IMR-90 (cell line): Measurements from ENCODE around the gene OR51A4. TPM values are rescaled to one million over a fixed set of nuclear protein-coding genes. Genes with fewer than 3 reads are reported as not detected.
A peak's percentile ranks its signal among the peaks of the same experiment; 100 is the strongest.

Experiments used
- ATAC-seq: fragments of 200-7000 bp; cut with Tn5 transposase; 2 replicates; pipeline ENCODE4 v1.9.1; 2020; ENCODE audit warnings: low read depth, mild to moderate bottlenecking, moderate library complexity
- BruUV-seq: library from RNA; stranded (reverse); fragments of 400-500 nt; replicated peaks from 2 replicates; lab custom pipeline; 2021; lab: Mats Ljungman, UMichigan
- CTCF ChIA-PET: fragments of 300-600 bp; formaldehyde crosslinking; extraction: SDS; loops from one replicate; lab custom pipeline; 2021; ENCODE audit warnings: antibody characterized with exemption; lab: Yijun Ruan, JAX
- POLR2A ChIA-PET: fragments of 300-600 bp; sonication (Branson Sonifier 250); formaldehyde crosslinking; loops from one replicate; lab custom pipeline; 2022; ENCODE audit warnings: antibody characterized with exemption; ENCODE audit not compliant: unreplicated experiment; lab: Charles Lee
- DNase-seq: peaks from one replicate; pipeline ENCODE4 v3.0.0; 2013
- H2AFZ ChIP-seq: replicated peaks from 2 replicates; pipeline ENCODE3; 2013; ENCODE audit warnings: low read length, mild to moderate bottlenecking; ENCODE audit not compliant: poor library complexity
- H2AK5ac ChIP-seq: 2 replicates; pipeline ENCODE4 v1.6.1; 2013; ENCODE audit warnings: low read depth, low read length, inconsistent platforms
- H2AK9ac ChIP-seq: replicated peaks from 2 replicates; pipeline ENCODE3; 2013; ENCODE audit warnings: mild to moderate bottlenecking, low read depth, low read length, moderate library complexity; ENCODE audit not compliant: poor library complexity
- H2BK120ac ChIP-seq: 2 replicates; pipeline ENCODE4 v1.6.1; 2013; ENCODE audit warnings: low read depth, low read length, inconsistent platforms
- H2BK15ac ChIP-seq: 3 replicates; pipeline ENCODE4 v1.6.1; 2013; ENCODE audit warnings: low read depth, low read length, inconsistent platforms
- H2BK20ac ChIP-seq: 2 replicates; pipeline ENCODE4 v1.6.1; 2013; ENCODE audit warnings: low read depth, mild to moderate bottlenecking, inconsistent platforms, low read length, moderate library complexity
- H2BK5ac ChIP-seq: 2 replicates; pipeline ENCODE4 v1.6.1; 2013; ENCODE audit warnings: mild to moderate bottlenecking, low read depth, low read length, inconsistent platforms; ENCODE audit not compliant: poor library complexity, severe bottlenecking
- H3K14ac ChIP-seq: replicated peaks from 2 replicates; pipeline ENCODE4 v1.6.1; 2013; ENCODE audit warnings: low read depth, low read length, inconsistent platforms
- H3K18ac ChIP-seq: 2 replicates; pipeline ENCODE4 v1.6.1; 2013; ENCODE audit warnings: low read depth, low read length, control low read depth
- H3K23ac ChIP-seq: 2 replicates; pipeline ENCODE4 v1.6.1; 2013; ENCODE audit warnings: low read depth, low read length, inconsistent platforms
- H3K27ac ChIP-seq: 2 replicates; pipeline ENCODE4 v1.5.1; 2013; ENCODE audit warnings: mild to moderate bottlenecking, control low read depth, low read length; ENCODE audit not compliant: insufficient read depth
- H3K27me3 ChIP-seq: 2 replicates; pipeline ENCODE4 v1.6.1; 2013; ENCODE audit warnings: low read length; ENCODE audit not compliant: control insufficient read depth, insufficient read depth
- H3K36me3 ChIP-seq: 2 replicates; pipeline ENCODE4 v1.6.1; 2013; ENCODE audit warnings: low read length, mixed read lengths; ENCODE audit not compliant: control insufficient read depth, insufficient read depth
- H3K4ac ChIP-seq: 2 replicates; pipeline ENCODE4 v1.6.1; 2013; ENCODE audit warnings: low read depth, low read length, inconsistent platforms
- H3K4me1 ChIP-seq: 2 replicates; pipeline ENCODE4 v1.6.1; 2013; ENCODE audit warnings: low read length, mixed read lengths; ENCODE audit not compliant: control insufficient read depth, insufficient read depth
- H3K4me2 ChIP-seq: 2 replicates; pipeline ENCODE4 v1.6.1; 2013; ENCODE audit warnings: low read depth, mild to moderate bottlenecking, control low read depth, low read length, moderate library complexity
- H3K4me3 ChIP-seq: 2 replicates; pipeline ENCODE4 v1.5.1; 2013; ENCODE audit warnings: low read depth, mild to moderate bottlenecking, control low read depth, low read length, moderate library complexity; ENCODE audit not compliant: insufficient read depth
- H3K56ac ChIP-seq: 2 replicates; pipeline ENCODE4 v1.6.1; 2013; ENCODE audit warnings: low read length, inconsistent platforms; ENCODE audit not compliant: insufficient read depth; ENCODE audit errors: extremely low read depth
- H3K79me1 ChIP-seq, 2 experiments: 2 replicates each; pipeline ENCODE4 v1.6.1; 2013; ENCODE audit warnings: low read length in 2 of 2, inconsistent platforms in 1 of 2, low read depth in 1 of 2
- H3K9ac ChIP-seq: 2 replicates; pipeline ENCODE4 v1.6.1; 2013; ENCODE audit warnings: low read depth, low read length, control low read depth
- H3K9me1 ChIP-seq: 2 replicates; pipeline ENCODE4 v1.6.1; 2013; ENCODE audit warnings: low read length, inconsistent platforms; ENCODE audit not compliant: insufficient read depth
- H3K9me3 ChIP-seq: 2 replicates; pipeline ENCODE4 v1.6.1; 2013; ENCODE audit warnings: low read length; ENCODE audit not compliant: control insufficient read depth, insufficient read depth
- H4K20me1 ChIP-seq: 2 replicates; pipeline ENCODE4 v1.6.1; 2013; ENCODE audit warnings: low read length, inconsistent platforms; ENCODE audit not compliant: insufficient read depth
- H4K5ac ChIP-seq: 2 replicates; pipeline ENCODE4 v1.6.1; 2013; ENCODE audit warnings: mild to moderate bottlenecking, low read depth, low read length, control low read depth
- H4K8ac ChIP-seq, 2 experiments: 2 replicates each; pipeline ENCODE4 v1.6.1; 2013; ENCODE audit warnings: low read depth in 2 of 2, low read length in 2 of 2, control low read depth in 1 of 2, inconsistent platforms in 1 of 2
- H4K91ac ChIP-seq: 2 replicates; pipeline ENCODE4 v1.6.1; 2013; ENCODE audit warnings: low read depth, low read length, inconsistent platforms; ENCODE audit not compliant: insufficient read depth
- CEBPB ChIP-seq: IDR thresholded peaks from 2 replicates; pipeline ENCODE4 v1.6.1; 2012; ENCODE audit warnings: low read depth, low read length, improper control_type of control experiment
- ELK1 ChIP-seq: fragments of 150-350 bp; IDR thresholded peaks from 2 replicates; pipeline ENCODE4 v1.6.1; 2016; ENCODE audit warnings: low read depth, mild to moderate bottlenecking, low read length, moderate library complexity, borderline replicate concordance
- MAZ ChIP-seq: IDR thresholded peaks from 2 replicates; pipeline ENCODE4 v1.6.1; 2012; ENCODE audit warnings: low read depth, mild to moderate bottlenecking, low read length, improper control_type of control experiment, moderate library complexity, borderline replicate concordance
- MXI1 ChIP-seq: IDR thresholded peaks from 2 replicates; pipeline ENCODE4 v1.6.1; 2012; ENCODE audit warnings: low read depth, mild to moderate bottlenecking, low read length, moderate library complexity, borderline replicate concordance
- NFE2L2 ChIP-seq: fragments of 150-350 bp; IDR thresholded peaks from 2 replicates; pipeline ENCODE4 v1.6.1; 2016; ENCODE audit warnings: low read depth, mild to moderate bottlenecking, low read length
- RAD21 ChIP-seq: IDR thresholded peaks from 2 replicates; pipeline ENCODE4 v1.6.1; 2012; ENCODE audit warnings: low read length, improper control_type of control experiment
- RCOR1 ChIP-seq: IDR thresholded peaks from 2 replicates; pipeline ENCODE4 v1.6.1; 2012; ENCODE audit warnings: mild to moderate bottlenecking, low read length, improper control_type of control experiment; ENCODE audit not compliant: insufficient replicate concordance
- SMC3 ChIP-seq: fragments of 150-350 bp; IDR thresholded peaks from 2 replicates; pipeline ENCODE4 v1.6.1; 2016; ENCODE audit warnings: low read depth, mild to moderate bottlenecking, antibody characterized with exemption, low read length, moderate library complexity
- WGBS, 2 experiments: methylation state at CpG; one replicate each; pipeline versions ENCODE4 v1.1.5 to v1.1.7; 2013; ENCODE audit warnings: missing lambda C conversion rate in 2 of 2; ENCODE audit not compliant: insufficient read length in 1 of 2; ENCODE audit errors: extremely low coverage in 2 of 2; 5-methylcytosine and 5-hydroxymethylcytosine counted together
- dilution Hi-C: fragments of 300-500 bp; cut with HindIII; formaldehyde crosslinking; loops from one replicate; pipeline ENCODE4 v1.14.3; 2018; ENCODE audit warnings: low sequenced_read_pairs; ENCODE audit not compliant: unreplicated experiment
- in situ Hi-C: fragments of 300-500 bp; cut with MboI; formaldehyde crosslinking; loops from 3 replicates; pipeline ENCODE4 v1.14.3; 2019; ENCODE audit warnings: low sequenced_read_pairs, inconsistent platforms, mixed read lengths
- intact Hi-C: fragments of 100-400 bp; cut with micrococcal nuclease; formaldehyde crosslinking; loops from 2 replicates; pipeline ENCODE4 v1.10.0; 2022
- polyA plus RNA-seq, 3 experiments: library from polyadenylated mRNA; depleted of rRNA; stranded (reverse); fragments of >200 nt; gene quantifications; 2 replicates each; pipeline ENCODE4 v1.2.3, GENCODE V29; 2012; ENCODE audit warnings: low replicate concordance in 1 of 3
- total RNA-seq: library from RNA; depleted of rRNA; stranded (reverse); fragments of >200 nt; gene quantifications from 2 replicates; pipeline ENCODE4 v1.2.3, GENCODE V29; 2012

The OR51A4 gene
- total and polyA plus RNA-seq, 2 of the 4 experiments (the other 2 are of a cell fraction) = not detected

- Histone ChIP-seq H4K20me1 (no peaks in the 10 kb centered on the region), H4K8ac (no peak overlapping the region), H2BK120ac (no peak overlapping the region), H3K9ac (no peak overlapping the region), H3K14ac (no peak overlapping the region), H3K9me3 (no peaks in the 10 kb centered on the region), H3K79me1 (no peaks in the 10 kb centered on the region), H3K4me1 (no peaks in the 10 kb centered on the region), H2BK20ac (no peak overlapping the region), H2AK5ac (no peak overlapping the region), H3K27ac (no peak overlapping the region), H3K36me3 (no peaks in the 10 kb centered on the region), H3K18ac (no peak overlapping the region), H2BK15ac (no peak overlapping the region), H3K27me3 (no peaks in the 10 kb centered on the region), H2AK9ac (no peak overlapping the region), H3K4me2 (no peak overlapping the region), H4K5ac (no peak overlapping the region), H3K4ac (no peak overlapping the region), H2BK5ac (no peak overlapping the region), H2AFZ (no peak overlapping the region), H4K91ac (no peak overlapping the region), H3K4me3 (no peak overlapping the region), H3K23ac (no peak overlapping the region), H3K56ac (no peak overlapping the region), H3K9me1 (no peaks in the 10 kb centered on the region)
- intact Hi-C loops (no loop called here), in situ Hi-C loops (no loop called here), dilution Hi-C loops (no loop called here)
- no peak for TF ChIP-seq MAZ
- TF ChIP-seq CEBPB = peak; percentile 74
- TF ChIP-seq SMC3 = no peak
- TF ChIP-seq ELK1 = no peak
- no peak for TF ChIP-seq MXI1
- TF ChIP-seq RCOR1 = no peak
- no peak for TF ChIP-seq NFE2L2
- no peak for TF ChIP-seq RAD21
- ChIA-PET CTCF (no interaction called here), POLR2A (no interaction called here)
- no peak for ATAC-seq
- DNase-seq = no peak
- BruUV-seq = no TSS peak
- WGBS, 2 experiments = no CpG with 5 or more reads among the region's 3 CpGs
Measured at GRCh38 chr11:4936745-4937144, 10.7 kb downstream of the OR51A4 start.
